ENCODE measurements around the gene VCL.
"Not testable (repeated sequence)": the region's sequence is repeated elsewhere in the genome, so short reads cannot be mapped to it uniquely, and the experiment has no call there.

The VCL gene

DNA sequence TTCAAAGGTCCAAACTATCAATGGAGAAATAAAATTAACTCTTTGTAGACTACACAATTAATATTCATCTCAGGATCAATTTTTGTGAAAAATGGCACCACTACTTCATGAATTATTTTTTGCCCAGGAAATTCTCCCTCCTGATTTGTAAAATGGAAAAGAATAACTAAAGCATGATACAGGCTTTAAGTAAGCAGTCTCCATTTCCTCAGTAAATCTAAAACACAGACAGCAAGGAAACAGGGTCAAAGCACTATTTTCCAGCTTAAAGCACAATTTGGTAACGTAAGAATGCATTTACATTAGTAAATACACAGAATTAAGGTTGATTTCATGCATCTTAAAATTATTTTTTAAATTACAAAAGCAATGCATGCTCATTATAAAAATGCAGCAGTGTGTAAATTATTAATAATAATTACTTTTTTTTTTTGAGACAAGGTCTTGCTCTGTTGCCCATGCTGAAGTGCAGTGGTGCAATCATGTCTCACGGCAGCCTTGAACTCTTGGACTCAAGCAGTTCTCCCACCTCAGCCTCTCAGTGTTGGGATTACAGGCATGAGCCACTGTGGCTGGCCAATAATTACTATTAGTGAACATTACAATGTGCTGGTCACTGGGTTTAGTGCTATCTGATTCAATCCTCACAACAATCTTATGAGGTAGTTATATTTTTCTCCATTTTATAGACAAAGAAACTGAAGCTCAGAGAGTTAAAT is 26.1 kb upstream of the VCL start:
- no peak for DNase-seq (ENCODE audit: low spot score)

DNA sequence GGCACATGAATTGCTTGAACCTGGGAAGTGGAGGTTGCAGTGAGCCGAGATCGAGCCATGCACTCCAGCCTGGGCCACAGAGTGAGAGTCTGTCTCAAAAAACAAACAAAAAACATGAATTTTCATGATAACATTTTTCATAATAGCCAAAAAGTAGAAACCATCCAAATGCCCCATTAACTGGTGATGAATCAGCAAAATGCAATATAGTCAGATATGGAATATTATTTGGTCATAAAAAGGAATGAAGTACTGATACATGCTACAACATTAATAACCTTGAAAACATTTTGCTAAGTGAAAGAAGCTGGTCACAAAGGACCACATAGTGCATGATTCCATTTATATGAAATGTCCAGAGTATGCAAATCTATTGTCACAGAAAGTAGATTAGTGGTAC is 24.5 kb upstream of the VCL start:
- no peak for DNase-seq (ENCODE audit: low spot score)

DNA sequence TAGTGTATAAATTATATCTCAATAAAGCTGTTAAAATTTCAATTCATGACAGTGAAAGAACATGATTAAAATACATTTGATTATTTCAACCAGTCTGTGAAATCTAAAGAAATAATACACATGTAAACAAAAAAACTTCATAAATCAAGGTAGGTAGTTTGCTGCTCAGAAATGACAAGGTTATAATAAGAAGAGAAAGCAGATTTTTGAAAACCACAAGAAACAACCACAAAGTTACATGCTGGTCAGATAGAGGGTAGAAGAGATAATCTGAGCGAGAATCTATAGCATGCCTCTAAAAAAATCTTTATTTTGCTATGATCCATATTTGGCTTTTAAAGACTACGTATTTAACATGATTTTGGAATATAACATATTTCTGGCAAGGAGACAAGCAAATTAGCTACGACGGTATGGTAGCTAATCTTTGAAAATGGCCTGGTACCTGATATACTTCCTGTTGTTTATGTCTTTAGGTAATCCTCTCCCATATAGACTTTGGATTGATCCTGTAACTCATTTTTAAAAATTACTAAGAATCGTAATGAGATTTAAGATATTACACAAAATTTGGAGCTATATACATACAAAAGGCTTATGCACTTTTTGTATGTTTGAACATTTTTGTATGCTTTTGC is 23.5 kb upstream of the VCL start:
- no peak for DNase-seq (ENCODE audit: low spot score)

DNA sequence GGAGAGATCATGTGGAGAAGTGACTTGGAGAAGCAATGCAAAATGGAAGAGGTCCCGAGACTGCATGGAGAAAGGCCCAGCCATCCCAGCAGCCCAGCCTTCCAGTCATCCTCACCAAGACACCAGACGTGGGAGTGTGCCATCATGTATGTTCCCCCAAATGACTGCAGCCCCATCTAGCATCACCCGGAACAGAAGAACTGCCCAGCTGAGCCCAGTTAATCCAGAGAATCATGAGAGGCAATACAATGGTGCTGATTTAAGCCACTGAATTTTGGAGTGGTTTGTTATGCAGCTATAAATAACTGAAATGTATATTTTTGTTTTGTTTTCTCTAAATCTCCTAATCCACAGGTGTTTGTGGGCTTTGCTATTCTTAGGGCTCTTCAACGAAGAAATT is 22.5 kb upstream of the VCL start:
- DNase-seq (ENCODE audit: low spot score): no peak

DNA sequence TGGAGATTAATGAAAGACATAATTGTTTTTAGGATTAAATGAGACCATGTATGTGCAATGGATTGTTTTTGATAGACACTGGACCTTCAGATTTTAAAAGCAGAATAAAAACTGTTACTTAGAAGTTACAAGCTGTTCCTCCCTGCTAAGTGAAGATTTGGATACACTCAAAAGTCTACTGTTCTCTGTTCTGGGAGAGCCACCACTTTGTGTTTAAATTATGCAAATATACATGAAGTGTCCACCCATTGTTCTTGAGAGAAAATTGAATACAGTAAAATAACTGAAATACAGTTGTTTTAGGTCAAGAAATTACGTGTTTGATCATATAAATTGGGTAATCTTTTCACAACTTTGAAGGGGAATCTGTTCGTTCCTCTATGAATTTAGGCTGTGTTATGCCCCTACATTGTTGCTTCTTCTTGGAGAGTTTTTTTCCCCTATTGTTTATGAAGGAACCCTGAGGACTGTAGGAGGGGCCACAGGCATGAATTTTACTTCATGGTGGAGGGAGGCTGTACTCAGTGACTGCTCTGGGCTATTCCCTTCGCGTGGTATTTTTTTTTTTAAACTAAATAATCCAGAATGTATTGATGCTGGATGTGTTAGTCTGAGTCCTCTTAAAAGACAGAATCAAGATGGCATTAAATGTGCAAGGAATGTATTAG is 18.6 kb upstream of the VCL start:
- no peak for DNase-seq (ENCODE audit: low spot score)

GRCh38 chr10:73979809-73980433 is 18.0 kb upstream of the VCL start:
- DNase-seq (ENCODE audit: low spot score): no peak

DNA sequence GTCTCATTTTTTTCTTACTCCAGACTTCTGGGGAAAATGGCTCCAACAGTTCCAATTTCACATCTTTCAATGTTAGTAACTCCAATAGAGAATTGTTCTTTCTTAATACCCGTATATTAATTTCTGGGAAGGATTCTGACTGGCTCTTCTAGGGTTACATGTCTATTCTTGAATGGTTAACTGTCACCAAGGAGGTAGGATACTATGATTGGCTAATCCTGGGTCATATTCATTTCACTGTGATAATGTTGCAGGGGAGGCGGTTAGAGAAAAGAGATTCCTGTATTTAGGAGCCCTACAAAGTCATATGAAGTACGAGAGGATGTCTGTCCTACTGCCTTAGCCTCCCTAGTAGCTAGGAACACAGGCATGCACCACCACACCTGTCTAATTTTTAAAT is 16.1 kb upstream of the VCL start:
- no peak for DNase-seq (ENCODE audit: low spot score)

DNA sequence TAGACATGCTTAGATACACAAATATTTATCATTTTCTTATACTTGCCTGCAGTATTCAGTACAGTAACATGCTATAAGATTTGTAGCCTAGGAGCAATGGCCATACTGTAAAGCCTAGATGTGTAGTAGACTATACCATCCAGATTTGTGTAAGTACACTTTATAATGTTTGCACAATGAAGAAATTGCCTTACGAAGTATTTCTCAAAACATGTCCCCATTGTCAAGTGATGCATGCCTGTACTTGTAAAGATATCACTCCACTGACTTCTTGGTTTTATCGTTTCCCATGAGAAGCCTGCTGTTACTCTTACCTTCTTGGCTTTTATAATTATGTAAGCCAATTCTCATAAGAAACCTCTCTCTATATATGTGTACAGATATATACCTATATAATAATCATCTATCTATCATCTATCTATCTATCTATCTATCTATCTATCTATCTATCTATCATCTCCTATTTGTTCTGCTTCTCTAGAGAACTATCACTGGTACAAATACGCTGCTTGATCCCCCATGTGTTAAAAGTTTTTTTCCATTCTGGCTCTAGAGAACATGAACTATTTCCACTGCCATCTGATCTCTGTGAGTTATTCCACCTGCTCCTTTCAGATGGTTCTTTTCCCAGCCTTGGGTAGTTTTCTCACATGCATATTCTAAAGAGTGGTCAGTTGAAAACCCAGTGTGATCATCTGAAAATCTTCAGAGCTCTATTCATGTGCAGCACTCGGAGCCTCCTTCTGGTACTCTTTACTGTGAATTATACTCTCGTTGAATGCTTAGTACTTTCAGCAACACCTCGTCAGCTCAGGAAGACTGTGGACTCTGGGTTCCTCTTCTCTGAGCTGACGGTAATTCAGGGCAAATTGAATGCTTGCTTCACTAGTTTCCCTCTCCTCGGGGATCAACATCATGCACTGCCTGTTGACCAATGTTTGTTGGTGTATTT is 14.5 kb upstream of the VCL start:
- no peak for DNase-seq (ENCODE audit: low spot score)

GRCh38 chr10:73989594-73990150 is 8.2 kb upstream of the VCL start:
- DNase-seq (ENCODE audit: low spot score): no peak

DNA sequence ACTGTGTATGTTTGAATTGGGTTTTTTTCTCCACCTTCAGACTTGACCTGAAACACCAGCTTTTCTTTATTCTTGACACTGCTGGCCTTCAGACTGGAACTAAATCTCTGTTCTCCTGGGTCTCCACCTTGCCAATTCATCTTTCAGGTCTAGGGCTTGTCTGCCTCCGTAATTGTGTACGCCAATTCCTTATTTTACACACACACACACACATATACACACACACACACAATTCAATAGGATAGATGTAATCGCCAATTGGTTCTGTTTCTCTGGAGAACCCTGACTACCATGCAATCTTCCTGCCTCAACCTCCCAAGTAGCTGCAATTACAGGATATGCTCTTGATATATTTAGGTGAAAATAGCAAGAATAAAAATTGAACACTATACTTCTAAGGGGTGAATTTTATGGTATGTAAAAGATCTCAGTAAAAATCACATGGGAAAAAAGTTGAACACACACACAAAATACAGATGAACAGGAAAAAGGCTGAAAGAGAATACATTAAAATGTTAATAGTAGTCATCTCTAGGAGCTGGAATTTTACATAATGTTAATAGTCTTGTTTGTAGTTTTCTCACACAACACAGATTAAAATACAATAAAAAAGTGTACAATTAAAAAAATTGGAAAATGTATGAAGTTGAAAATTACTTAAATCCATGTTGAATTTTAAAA is 6.6 kb upstream of the VCL start:
- no peak for DNase-seq (ENCODE audit: low spot score)

DNA sequence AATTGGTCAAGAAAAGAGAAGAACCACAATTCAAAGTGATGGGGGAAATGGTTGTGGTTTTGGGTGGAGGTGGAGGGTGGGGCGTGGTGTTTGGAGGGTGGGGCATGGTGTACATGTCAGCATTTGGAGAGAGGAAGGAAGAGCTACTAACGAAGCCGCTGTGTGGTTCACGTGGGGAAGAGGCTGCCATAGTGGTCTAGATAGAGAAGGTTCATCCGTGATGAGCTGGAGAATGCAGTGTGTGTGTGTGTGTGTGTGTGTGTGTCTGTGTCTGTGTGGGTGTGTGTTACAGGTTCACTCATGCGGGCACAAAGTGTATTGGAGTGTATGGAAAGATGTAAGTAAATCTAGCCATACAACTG is 6.1 kb upstream of the VCL start:
- DNase-seq (ENCODE audit: low spot score): no peak

GRCh38 chr10:73992899-73993788 is 4.8 kb upstream of the VCL start:
- DNase-seq (ENCODE audit: low spot score): no peak

GRCh38 chr10:73995035-73995358 is 2.9 kb upstream of the VCL start:
- no peak for DNase-seq (ENCODE audit: low spot score)

GRCh38 chr10:73997461-73997786 is 492 bp upstream of the VCL start:
- no peak for DNase-seq (ENCODE audit: low spot score)

DNA sequence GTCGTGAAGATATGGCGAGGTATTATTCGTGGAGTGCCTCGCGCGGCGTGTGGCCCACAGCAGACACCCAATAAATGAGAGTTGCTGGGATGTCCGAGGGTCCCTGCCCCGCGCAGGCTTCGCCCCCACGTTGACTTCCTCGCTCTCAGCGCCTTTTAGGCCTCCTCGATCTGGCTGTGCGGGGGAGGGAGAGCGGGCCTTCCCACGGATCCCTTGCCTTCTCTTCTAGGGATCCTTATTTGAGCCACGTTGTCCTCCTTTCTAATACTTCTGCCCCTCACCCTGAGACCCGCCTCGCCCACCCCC is 660 bp downstream of the VCL start:
- DNase-seq (ENCODE audit: low spot score): no peak

- DNase-seq (ENCODE audit: low spot score): peak; percentile 79
These were observed 1.2 kb downstream of the VCL start for GRCh38 chr10:73998929-73999691.

DNA sequence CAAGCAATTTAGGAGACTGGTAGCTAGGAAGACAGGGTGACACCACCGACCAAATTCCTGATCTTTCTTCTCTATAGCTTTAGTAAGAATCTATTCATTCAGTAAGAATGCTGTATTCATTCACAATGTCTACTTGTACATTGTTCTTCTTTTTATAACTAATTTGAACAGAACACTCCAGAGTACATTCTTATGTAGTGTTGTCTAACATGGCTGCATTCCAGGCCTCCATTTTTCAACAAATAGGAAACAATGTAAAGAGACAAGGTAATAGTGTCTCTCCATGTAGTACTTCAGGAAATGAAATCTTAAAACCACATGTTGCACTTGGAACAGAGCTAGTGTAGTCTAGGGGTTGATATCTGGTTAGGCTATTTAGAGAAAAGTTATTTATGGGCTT is 1.8 kb downstream of the VCL start:
- DNase-seq (ENCODE audit: low spot score): peak; percentile 36

- DNase-seq (ENCODE audit: low spot score): not testable (repeated sequence)
These were observed 2.3 kb downstream of the VCL start for GRCh38 chr10:74000244-74000643.

GRCh38 chr10:74000892-74001669 is 3.2 kb downstream of the VCL start:
- no peak for DNase-seq (ENCODE audit: low spot score)

All from kidney capillary endothelial cell (primary cell).